Measurements from ENCODE around the gene INO80B.
"Not testable (repeated sequence)": the region's sequence is repeated elsewhere in the genome, so short reads cannot be mapped to it uniquely, and the experiment has no call there.

- not testable (repeated sequence) for TF ChIP-seq POLR2AphosphoS5 (IDR thresholded peaks at IDR 0.05); CTCF (IDR thresholded peaks at IDR 0.05; ENCODE audit: poor library complexity, severe bottlenecking); TAF1 (IDR thresholded peaks at IDR 0.05; ENCODE audit: low read depth); REST (IDR thresholded peaks at IDR 0.05; ENCODE audit: borderline replicate concordance); EZH2 (IDR thresholded peaks at IDR 0.05; ENCODE audit: borderline replicate concordance, insufficient read depth, low read length, poor library complexity, severe bottlenecking); MXI1 (conservative IDR thresholded peaks at IDR 0.05; ENCODE audit: poor library complexity, severe bottlenecking)
These were observed 5.3 kb downstream of the INO80B start for GRCh38 chr2:74460187-74460586.

Data from neural cell (in vitro differentiated cells).